Measurements from ENCODE around the gene PHACTR4.
"Not testable (repeated sequence)": the region's sequence is repeated elsewhere in the genome, so short reads cannot be mapped to it uniquely, and the experiment has no call there.

DNA sequence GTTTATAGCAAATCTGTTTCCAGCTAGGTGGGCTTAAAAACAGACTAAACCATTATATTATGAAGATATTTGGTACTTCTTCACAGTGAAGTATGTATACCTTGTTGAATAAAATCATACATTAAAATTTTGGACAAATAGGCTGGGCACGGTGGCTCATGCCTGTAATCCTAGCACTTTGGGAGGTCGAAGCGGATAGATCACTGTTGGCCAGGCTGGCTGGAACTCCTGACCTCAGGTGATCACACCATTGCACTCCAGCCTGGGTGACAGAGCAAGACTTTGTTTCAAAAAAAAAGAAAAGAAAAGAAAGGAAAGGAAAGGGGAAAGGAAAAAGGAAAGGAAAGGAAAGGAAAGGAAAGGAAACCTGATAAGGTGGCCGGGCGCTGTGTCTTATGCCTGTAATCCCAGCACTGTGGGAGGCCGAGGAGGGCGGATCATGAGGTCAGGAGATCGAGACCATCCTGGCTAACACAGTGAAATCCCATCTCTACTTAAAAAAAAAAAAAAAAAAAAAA lies 78.6 kb downstream of the PHACTR4 start:
- not testable (repeated sequence) for TF ChIP-seq POLR2A, CTCF, EP300 (IDR thresholded peaks at IDR 0.05)

All from gastroesophageal sphincter (tissue), 3 donors.